DMS53 treated with DMSO at 0.1 percent for 48 hours (cell line): Measurements from ENCODE around the gene PSMD10.
A peak's percentile ranks its signal among the peaks of the same experiment; 100 is the strongest.

Experiments used
- DNase-seq: peaks from one replicate; lab custom pipeline; 2025; ENCODE audit not compliant: unreplicated experiment; lab: John Stamatoyannopoulos, UW

The PSMD10 gene, protein sequence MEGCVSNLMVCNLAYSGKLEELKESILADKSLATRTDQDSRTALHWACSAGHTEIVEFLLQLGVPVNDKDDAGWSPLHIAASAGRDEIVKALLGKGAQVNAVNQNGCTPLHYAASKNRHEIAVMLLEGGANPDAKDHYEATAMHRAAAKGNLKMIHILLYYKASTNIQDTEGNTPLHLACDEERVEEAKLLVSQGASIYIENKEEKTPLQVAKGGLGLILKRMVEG

DNA sequence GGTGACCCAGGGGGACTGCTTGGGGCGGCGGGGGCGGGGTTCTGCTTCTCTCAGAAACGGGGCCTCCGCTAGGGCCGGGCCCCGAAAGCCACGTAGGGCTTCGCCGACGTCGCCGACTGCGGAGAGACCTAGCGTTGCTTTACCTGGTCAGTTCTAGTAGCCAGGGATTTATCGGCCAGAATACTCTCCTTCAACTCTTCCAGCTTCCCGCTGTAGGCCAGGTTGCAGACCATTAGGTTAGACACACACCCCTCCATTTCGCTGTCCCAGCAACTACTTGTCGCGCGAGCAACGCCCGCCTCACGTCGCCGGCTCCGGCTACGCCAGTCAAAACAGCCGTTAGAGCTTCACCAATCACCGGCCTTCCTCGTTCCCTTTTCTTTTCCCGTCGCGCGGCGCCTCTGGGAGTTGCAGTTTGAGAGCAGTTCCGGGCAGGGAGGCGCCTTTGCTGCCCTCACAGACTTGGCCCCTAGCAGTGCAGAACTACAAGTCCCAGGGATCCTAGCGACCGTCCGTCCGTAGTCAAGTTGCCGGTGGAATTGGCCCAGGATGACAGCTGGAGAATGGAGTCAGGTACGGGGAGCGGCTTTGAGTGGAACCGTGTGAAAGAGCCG is at the start of gene PSMD10, which contains the start of gene ATG4A:
TSS of gene PSMD10 (minus strand) at position 279 of the 614 bp plus-strand sequence. CDS start at position 257, 22 bp downstream.
TSS of gene ATG4A (plus strand) at position 515 of the 614 bp plus-strand sequence. CDS start at position 564, 49 bp downstream.
- peak; percentile 92 for DNase-seq

GRCh38 chrX:108138814-108139702 is 47.7 kb upstream of the PSMD10 start:
- no peak for DNase-seq

- no peak for DNase-seq
Observed at GRCh38 chrX:108134724-108135123, 43.4 kb upstream of the PSMD10 start.

- no peak for DNase-seq
Observed at GRCh38 chrX:108132876-108133275, 41.5 kb upstream of the PSMD10 start.

DNA sequence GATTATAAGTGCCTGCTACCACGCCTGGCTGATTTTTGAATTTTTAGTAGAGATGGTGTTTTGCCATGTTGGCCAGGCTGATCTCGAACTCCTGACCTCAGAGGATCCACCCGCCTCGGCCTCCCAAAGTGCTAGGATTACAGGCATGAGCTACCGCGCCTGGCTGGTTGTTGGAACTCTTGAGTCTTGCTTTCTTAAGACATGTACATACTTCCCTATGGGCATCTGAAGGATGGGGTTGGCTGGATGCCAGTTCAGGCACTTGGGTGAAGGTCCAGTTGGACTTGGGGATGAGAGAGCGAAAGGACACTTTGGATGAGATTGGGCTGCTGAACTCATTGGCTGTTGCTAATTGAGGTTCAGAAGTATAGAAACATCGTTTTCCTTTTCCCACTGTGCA is 40.7 kb upstream of the PSMD10 start:
- no peak for DNase-seq

DNA sequence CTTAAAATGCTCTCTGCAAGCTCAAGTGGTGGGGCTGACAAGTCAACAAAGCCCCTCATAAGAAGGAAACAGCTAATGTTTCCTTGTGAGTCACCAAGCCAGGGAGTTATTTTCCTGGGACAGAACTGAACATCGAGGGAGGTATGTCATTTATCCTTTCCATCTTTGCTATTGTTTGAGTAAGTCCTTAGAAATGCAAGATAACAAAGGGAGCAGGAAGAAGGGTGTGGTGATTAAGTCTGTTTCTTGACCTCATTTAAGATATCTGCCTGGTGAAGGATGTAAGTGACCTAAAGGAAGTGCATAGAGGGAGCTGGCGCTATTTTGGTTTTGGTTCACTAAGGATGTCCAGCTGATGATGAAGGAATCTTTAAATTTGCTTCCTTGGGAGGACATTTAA is 40.1 kb upstream of the PSMD10 start:
- DNase-seq: no peak

DNA sequence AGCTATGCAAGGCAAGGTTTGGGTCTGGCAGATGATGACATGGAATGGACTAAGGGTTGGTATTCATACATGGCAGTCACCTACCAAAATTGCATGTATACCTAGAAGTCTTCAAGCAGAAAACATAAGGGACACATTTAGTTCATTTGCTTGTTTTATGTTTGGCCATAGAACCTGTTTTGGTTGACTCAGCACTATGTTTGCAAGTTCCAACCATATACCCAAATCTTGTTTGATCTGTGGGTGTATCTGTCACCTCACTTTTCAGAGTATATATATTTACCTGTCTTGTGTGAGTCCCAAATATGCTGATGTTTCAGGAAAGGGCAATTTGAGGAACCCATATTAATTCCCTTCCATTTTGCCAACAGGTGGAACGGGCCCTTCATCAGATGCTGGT is 39.5 kb upstream of the PSMD10 start:
- DNase-seq: no peak

- no peak for DNase-seq
Observed at GRCh38 chrX:108127152-108127551, 35.8 kb upstream of the PSMD10 start.

DNA sequence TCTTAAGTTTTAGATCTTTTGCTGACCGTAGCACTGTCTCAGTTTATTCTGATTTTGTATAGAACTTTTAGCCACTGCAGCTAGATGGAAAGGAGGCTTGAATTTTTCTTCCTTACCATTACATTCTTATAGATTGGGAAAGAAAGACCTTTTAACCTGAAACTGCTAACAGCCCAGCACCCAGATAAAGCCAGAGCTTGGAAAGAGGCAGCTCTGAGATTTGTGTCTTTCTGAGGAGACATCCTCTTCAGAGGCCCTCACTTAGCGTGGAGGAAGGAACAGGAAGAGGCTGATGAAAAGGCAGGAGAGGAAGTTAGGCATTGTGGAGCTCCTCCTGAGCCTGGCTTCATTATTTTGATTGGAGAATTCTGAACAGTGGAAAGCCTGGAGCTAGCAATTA is 35.3 kb upstream of the PSMD10 start:
- DNase-seq: no peak

DNA sequence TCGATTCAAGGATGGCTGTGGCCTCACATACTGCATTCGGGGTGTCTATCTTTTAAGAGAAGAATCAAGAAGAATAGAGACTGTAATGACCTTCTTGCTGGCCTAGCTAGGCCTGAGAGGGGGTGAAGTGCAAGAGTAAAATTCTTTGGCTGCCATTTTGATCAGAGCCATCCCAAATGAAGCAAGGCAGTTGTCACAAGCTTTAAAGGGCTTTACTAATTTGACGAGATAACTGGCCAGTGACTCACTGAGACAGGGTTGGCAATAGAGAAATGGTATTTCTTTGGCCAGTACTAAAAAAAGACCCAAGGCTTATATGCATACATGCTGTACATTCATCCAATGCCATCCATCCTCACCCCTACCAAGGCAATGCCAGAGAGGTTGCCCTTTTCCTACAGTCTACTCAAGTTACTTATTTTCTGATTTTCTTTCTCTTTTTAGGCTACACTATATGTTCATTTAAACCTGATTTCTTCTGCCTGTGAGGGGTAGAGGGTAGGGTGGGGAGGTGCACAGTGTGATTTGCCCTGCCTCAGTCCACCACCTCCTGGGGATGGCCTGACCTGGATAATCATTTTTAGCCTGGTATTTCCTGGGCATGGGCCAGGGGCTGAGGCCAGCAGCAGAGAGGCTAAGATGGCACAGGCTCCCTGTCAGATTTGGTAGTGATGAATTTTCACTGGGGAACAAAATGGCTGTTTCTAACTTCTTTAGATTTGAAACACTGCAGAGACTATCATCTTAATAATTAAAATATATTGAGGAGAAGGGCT is 32.4 kb upstream of the PSMD10 start:
- no peak for DNase-seq

- no peak for DNase-seq
Observed at GRCh38 chrX:108122748-108123147, 31.4 kb upstream of the PSMD10 start.

- DNase-seq: no peak
Observed at GRCh38 chrX:108121291-108121690, 29.9 kb upstream of the PSMD10 start.

GRCh38 chrX:108117988-108118387 is 26.6 kb upstream of the PSMD10 start:
- no peak for DNase-seq

DNA sequence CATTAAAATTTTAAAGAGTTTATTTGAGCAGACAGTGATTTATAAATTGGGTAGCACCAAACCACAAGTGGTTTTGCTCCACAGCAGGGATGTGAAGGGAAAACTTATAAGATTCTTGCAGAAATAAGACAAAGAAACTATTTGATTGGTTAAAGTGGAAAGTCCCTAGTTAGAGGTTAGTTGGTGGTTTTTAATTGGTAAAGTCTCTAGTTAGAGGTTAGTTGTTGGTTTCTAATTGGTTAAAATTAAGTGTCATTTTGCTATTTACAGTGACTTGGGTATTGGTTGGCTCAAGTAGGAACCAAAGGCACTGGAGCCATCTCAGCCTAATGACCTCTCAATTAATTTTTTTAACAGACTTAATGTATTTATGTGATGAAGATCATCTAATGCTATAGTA is 23.2 kb upstream of the PSMD10 start:
- no peak for DNase-seq

DNA sequence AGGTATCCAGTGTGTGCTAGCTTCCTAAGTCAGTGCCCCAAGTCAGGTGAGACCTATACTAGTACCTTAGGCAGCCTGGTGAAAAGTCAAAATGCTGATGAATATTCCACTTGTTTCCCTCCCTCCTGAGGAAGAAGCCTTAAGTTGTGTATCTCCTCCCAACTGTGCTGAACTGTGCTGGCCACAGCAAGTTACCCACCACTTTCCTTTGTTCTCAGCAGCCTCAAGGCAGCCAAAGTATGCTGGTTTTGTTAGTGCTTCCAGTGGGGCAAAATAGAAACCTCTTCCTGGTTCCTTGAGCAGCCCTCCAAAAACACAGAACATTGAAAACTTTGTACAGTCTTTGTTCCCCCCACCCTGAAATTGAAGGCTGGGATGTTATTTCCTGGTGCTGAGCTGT is 14.1 kb upstream of the PSMD10 start:
- DNase-seq: no peak

GRCh38 chrX:108097380-108097779 is 6.0 kb upstream of the PSMD10 start:
- DNase-seq: no peak

DNA sequence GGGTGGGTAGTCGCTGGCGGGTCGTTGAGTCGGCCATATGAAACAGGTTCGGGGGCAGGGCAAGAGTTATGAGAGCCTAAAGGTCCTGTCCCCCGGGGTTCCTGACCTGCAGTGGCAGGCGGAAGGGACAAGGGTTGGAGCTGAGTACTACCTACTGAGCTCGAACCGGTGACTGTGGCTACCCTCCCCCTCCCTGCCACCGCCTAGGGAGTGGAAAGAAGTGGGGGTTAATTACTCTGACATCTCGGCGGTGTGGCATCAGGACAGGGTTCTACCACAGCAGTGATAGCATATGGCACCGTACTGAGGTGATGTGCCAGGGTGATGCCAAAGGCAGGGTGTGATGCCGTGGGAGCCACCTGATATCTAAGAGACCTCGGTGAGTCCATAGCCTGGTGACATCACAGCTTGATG is 543 bp upstream of the PSMD10 start:
- peak; percentile 39 for DNase-seq

DNA sequence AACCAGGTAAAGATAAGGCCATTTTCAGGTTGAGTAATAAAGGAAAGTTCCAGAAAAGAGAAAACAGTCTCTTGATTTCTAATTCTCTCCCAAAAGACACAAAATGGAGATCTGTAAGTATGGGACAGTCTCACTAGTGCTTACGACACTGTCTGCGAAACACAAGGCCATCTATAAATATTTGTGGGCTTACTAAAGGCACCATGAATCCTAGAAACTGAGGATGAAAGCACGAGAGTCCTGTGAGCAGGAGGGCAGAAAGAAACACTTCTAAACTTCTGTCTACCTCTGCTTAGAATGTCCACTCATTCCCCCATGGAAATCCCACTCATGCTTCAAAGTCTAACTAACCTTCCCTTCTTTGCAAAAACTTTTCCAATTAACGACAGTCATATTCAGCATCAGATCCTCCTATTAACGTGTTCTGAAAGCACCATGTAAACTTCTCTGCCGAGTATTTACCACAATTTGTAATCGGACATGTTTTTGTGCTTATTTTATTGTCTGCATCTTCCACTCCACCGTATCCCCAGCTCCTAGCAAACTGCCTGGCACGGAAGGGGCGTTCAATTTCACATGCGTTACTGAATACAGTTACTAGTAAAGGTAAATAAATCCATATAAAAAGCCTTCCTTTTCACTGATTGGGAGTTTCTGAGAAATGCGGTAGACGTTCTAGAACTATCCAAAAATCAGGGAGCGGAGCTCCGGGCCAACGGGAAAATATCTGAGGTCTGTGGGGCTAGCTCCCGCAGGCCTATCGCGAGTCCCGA is 665 bp downstream of the PSMD10 start:
- peak; percentile 16 for DNase-seq

- DNase-seq: no peak
Observed at GRCh38 chrX:108088511-108088910, 2.8 kb downstream of the PSMD10 start.

GRCh38 chrX:108087792-108088191 is 3.5 kb downstream of the PSMD10 start:
- DNase-seq: no peak
